K562 (cell line): Measurements from ENCODE around the gene SUSD3. TPM values are rescaled to one million over a fixed set of nuclear protein-coding genes. Genes with fewer than 3 reads are reported as not detected.

Experiments used
- CBX2 ChIP-seq: fragments of 200-600 bp; sonication (generic); IDR thresholded peaks from one replicate; pipeline ENCODE4 v1.6.1; 2012; ENCODE audit warnings: mild to moderate bottlenecking, low read length, inconsistent platforms; ENCODE audit not compliant: insufficient read depth, poor library complexity, severe bottlenecking
- CHAMP1 ChIP-seq: fragments of 450-650 bp; IDR thresholded peaks from 2 replicates; pipeline ENCODE4 v1.6.1; 2016; ENCODE audit warnings: mild to moderate bottlenecking
- CHD1 ChIP-seq: fragments of 200-600 bp; sonication (generic); IDR thresholded peaks from one replicate; pipeline ENCODE4 v1.6.1; 2012; ENCODE audit warnings: mild to moderate bottlenecking, moderate library complexity, low read length, inconsistent platforms
- ELK1 ChIP-seq: sonication (generic); formaldehyde crosslinking; IDR thresholded peaks from 2 replicates; pipeline ENCODE4 v1.8.1; 2022; ENCODE audit warnings: missing genetic modification reagents
- HBP1 ChIP-seq: fragments of 450-650 bp; formaldehyde crosslinking; IDR thresholded peaks from 2 replicates; pipeline ENCODE4 v1.4.0; 2022; ENCODE audit warnings: missing genetic modification characterization
- HNRNPUL1 ChIP-seq: fragments of 200-400 bp; formaldehyde crosslinking; IDR thresholded peaks from 2 replicates; pipeline ENCODE4 v1.6.1; 2017; ENCODE audit warnings: low read length
- IRF9 ChIP-seq: fragments of 450-650 bp; IDR thresholded peaks from 2 replicates; pipeline ENCODE4 v1.6.1; 2016; ENCODE audit warnings: missing biosample characterization, missing genetic modification characterization
- JUN ChIP-seq, 2 experiments: sonication (generic) in 1 of 2; formaldehyde crosslinking in 1 of 2; IDR thresholded peaks; 2 replicates each; pipeline versions ENCODE4 v1.6.1 to v1.8.0; 2012 to 2022; ENCODE audit warnings: borderline replicate concordance in 2 of 2, mild to moderate bottlenecking in 2 of 2, improper control_type of control experiment in 1 of 2, low read depth in 1 of 2, low read length in 1 of 2, missing genetic modification reagents in 1 of 2
- MED1 ChIP-seq: sonication (generic); formaldehyde crosslinking; IDR thresholded peaks from 2 replicates; pipeline ENCODE4 v1.8.1; 2023; ENCODE audit warnings: missing genetic modification reagents, borderline replicate concordance
- PML ChIP-seq: IDR thresholded peaks from 2 replicates; pipeline ENCODE4 v1.6.1; 2012; ENCODE audit warnings: low read length, inconsistent platforms
- POLR2AphosphoS2 ChIP-seq: IDR thresholded peaks from 2 replicates; pipeline ENCODE4 v1.6.1; 2012; ENCODE audit warnings: low read length, improper control_type of control experiment
- SFPQ ChIP-seq: fragments of 200-400 bp; formaldehyde crosslinking; IDR thresholded peaks from 2 replicates; pipeline ENCODE4 v1.6.1; 2017; ENCODE audit warnings: mild to moderate bottlenecking, low read depth, low read length, moderate library complexity
- SIN3B ChIP-seq: fragments of 450-650 bp; IDR thresholded peaks from 2 replicates; pipeline ENCODE4 v1.6.1; 2017; ENCODE audit warnings: low read depth, mild to moderate bottlenecking, moderate library complexity
- TFE3 ChIP-seq: fragments of 450-650 bp; formaldehyde crosslinking; IDR thresholded peaks from 2 replicates; pipeline ENCODE4 v1.4.0; 2020; ENCODE audit warnings: mild to moderate bottlenecking, mixed read lengths
- ZBTB17 ChIP-seq: fragments of 450-650 bp; formaldehyde crosslinking; IDR thresholded peaks from 2 replicates; pipeline ENCODE4 v1.4.0; 2020; ENCODE audit warnings: mild to moderate bottlenecking
- ZNF184 ChIP-seq: sonication (generic); formaldehyde crosslinking; IDR thresholded peaks from 2 replicates; pipeline ENCODE4 v1.5.0; 2020; ENCODE audit warnings: missing genetic modification reagents
- polyA plus RNA-seq, 8 experiments: library from polyadenylated mRNA; depleted of rRNA in 4 of 8; stranded (reverse) in 5 of 8; unstranded in 3 of 8; fragments of >200 nt; fragmentation: Nextera tagmentation in 2 of 8; fragmentation: Illumina TruSeq in 1 of 8; extraction: Ambion mirVana in 2 of 8; extraction: Trizol in 1 of 8; gene quantifications; 2 replicates each; pipeline versions ENCODE4 v1.2.1 to v1.2.3, GENCODE V29; 2011 to 2014; ENCODE audit warnings: inconsistent platforms in 1 of 8, missing spikeins in 1 of 8
- total RNA-seq, 7 experiments: library from RNA; depleted of rRNA in 6 of 7; stranded (reverse); fragments of >200 nt in 6 of 7; fragmentation: Illumina TruSeq in 2 of 7; extraction: Trizol in 2 of 7; gene quantifications; 2 replicates each; pipeline versions ENCODE4 v1.2.1 to v1.2.3, GENCODE V29; 2011 to 2021; ENCODE audit warnings: low replicate concordance in 1 of 7

Gene SUSD3
- total and polyA plus RNA-seq, 9 of the 15 experiments (the other 6 are each of a cell fraction or from before 2014, with no cell fraction given) = 1.3 to 21.7 (median 11.4) TPM

- TF ChIP-seq CHAMP1 = no peak
- no peak for TF ChIP-seq MED1 (CRISPR knock-in tag)
- no peak for TF ChIP-seq CHD1
- no peak for TF ChIP-seq IRF9 (tag)
- no peak for TF ChIP-seq CBX2
- TF ChIP-seq PML = no peak
- no peak for TF ChIP-seq POLR2AphosphoS2
- TF ChIP-seq HNRNPUL1 = no peak
- TF ChIP-seq TFE3 (CRISPR knock-in tag) = peak; percentile 99
- no peak for TF ChIP-seq ELK1 (CRISPR knock-in tag)
- TF ChIP-seq JUN (IDR thresholded peaks at IDR 0.05; ENCODE audit: borderline replicate concordance, low read depth, low read length) = no peak
- TF ChIP-seq JUN (CRISPR knock-in tag; IDR thresholded peaks at IDR 0.05; ENCODE audit: borderline replicate concordance) = no peak
- no peak for TF ChIP-seq HBP1 (CRISPR knock-in tag)
- TF ChIP-seq ZNF184 = no peak
- TF ChIP-seq SFPQ = no peak
- TF ChIP-seq SIN3B = no peak
- no peak for TF ChIP-seq ZBTB17 (CRISPR knock-in tag)
Measured at GRCh38 chr9:93071464-93071863, 13.0 kb downstream of the SUSD3 start (continued).
